ENCODE data around the gene MUC6.

Gene MUC6

GRCh38 chr11:1049911-1050580 is 13.5 kb upstream of the MUC6 start:
- no peak for DNase-seq

- DNase-seq = no peak
Observed at GRCh38 chr11:1049431-1049891, 12.9 kb upstream of the MUC6 start.

- no peak for DNase-seq
Observed at GRCh38 chr11:1049071-1049405, 12.5 kb upstream of the MUC6 start.

GRCh38 chr11:1048375-1049070 is 12.0 kb upstream of the MUC6 start:
- DNase-seq = no peak

GRCh38 chr11:1047595-1048156 is 11.2 kb upstream of the MUC6 start:
- DNase-seq = no peak

GRCh38 chr11:1044160-1044559 is 7.6 kb upstream of the MUC6 start:
- no peak for DNase-seq

- no peak for DNase-seq
Observed at GRCh38 chr11:1043563-1044096, 7.1 kb upstream of the MUC6 start.

GRCh38 chr11:1042626-1043562 is 6.4 kb upstream of the MUC6 start:
- no peak for DNase-seq

GRCh38 chr11:1041936-1042608 is 5.6 kb upstream of the MUC6 start:
- DNase-seq = no peak

- no peak for DNase-seq
Observed at GRCh38 chr11:1041471-1041870, 5.0 kb upstream of the MUC6 start.

- DNase-seq = no peak
Observed at GRCh38 chr11:1041149-1041467, 4.6 kb upstream of the MUC6 start.

- DNase-seq = no peak
Observed at GRCh38 chr11:1040428-1041148, 4.1 kb upstream of the MUC6 start.

- DNase-seq = no peak
Observed at GRCh38 chr11:1039481-1040427, 3.2 kb upstream of the MUC6 start.

GRCh38 chr11:1038921-1039320 is 2.4 kb upstream of the MUC6 start:
- no peak for DNase-seq

- no peak for DNase-seq
Observed at GRCh38 chr11:1038361-1038760, 1.8 kb upstream of the MUC6 start.

- DNase-seq = no peak
Observed at GRCh38 chr11:1037506-1038055, 1.1 kb upstream of the MUC6 start.

GRCh38 chr11:1036931-1037330 is 413 bp upstream of the MUC6 start:
- DNase-seq = no peak

GRCh38 chr11:1035577-1036283 is 788 bp downstream of the MUC6 start:
- DNase-seq = no peak

GRCh38 chr11:1034456-1035295 is 1.8 kb downstream of the MUC6 start:
- DNase-seq = no peak

All from activated CD8-positive, alpha-beta memory T cell treated with anti-CD3 and anti-CD28 coated beads, Interleukin-2, amount 50 U/mL, for 48 hours (primary cell).